A673 (cell line): ENCODE measurements around the gene CDC25B. TPM values are rescaled to one million over a fixed set of nuclear protein-coding genes. Genes with fewer than 3 reads are reported as not detected.

Experiments
- BruUV-seq: library from RNA; stranded (reverse); fragments of 400-500 nt; replicated peaks from 2 replicates; lab custom pipeline; 2021; lab: Mats Ljungman, UMichigan
- CTCF ChIA-PET: fragments of 300-600 bp; sonication (Branson Sonifier 250); formaldehyde crosslinking; loops from one replicate; lab custom pipeline; 2022; ENCODE audit warnings: antibody characterized with exemption; lab: Charles Lee
- POLR2A ChIA-PET: fragments of 300-600 bp; sonication (Branson Sonifier 250); formaldehyde crosslinking; loops from one replicate; lab custom pipeline; 2022; ENCODE audit warnings: antibody characterized with exemption; ENCODE audit not compliant: low non-redundant PET; lab: Charles Lee
- DNase-seq: peaks from one replicate; pipeline ENCODE4 v3.0.0-alpha.2; 2015; ENCODE audit warnings: low spot score
- H3K27ac ChIP-seq: fragments of 200-600 bp; sonication (generic); 2 replicates; pipeline ENCODE4 v1.5.1; 2016; ENCODE audit warnings: mixed run types, low read depth, mild to moderate bottlenecking, mixed read lengths, antibody characterized with exemption, low read length; ENCODE audit not compliant: poor library complexity, severe bottlenecking
- H3K27me3 ChIP-seq: fragments of 200-600 bp; sonication (generic); replicated peaks from 2 replicates; pipeline ENCODE4 v1.6.1; 2017; ENCODE audit warnings: mixed run types, low read depth, mild to moderate bottlenecking, mixed read lengths, antibody characterized with exemption, low read length; ENCODE audit not compliant: insufficient read depth, poor library complexity
- H3K36me3 ChIP-seq: fragments of 200-600 bp; sonication (generic); 2 replicates; pipeline ENCODE4 v1.6.1; 2016; ENCODE audit warnings: mixed run types, mild to moderate bottlenecking, mixed read lengths, antibody characterized with exemption, low read length; ENCODE audit not compliant: insufficient read depth, poor library complexity, severe bottlenecking
- H3K4me1 ChIP-seq: fragments of 200-600 bp; sonication (generic); 2 replicates; pipeline ENCODE4 v1.6.1; 2017; ENCODE audit warnings: mixed run types, mild to moderate bottlenecking, mixed read lengths, antibody characterized with exemption, low read length; ENCODE audit not compliant: insufficient read depth, poor library complexity, severe bottlenecking
- H3K4me3 ChIP-seq: fragments of 200-600 bp; sonication (generic); 2 replicates; pipeline ENCODE4 v1.5.1; 2016; ENCODE audit warnings: low read depth, mixed run types, mild to moderate bottlenecking, mixed read lengths, low read length; ENCODE audit not compliant: poor library complexity, severe bottlenecking
- H3K9me3 ChIP-seq: fragments of 200-600 bp; sonication (generic); 2 replicates; pipeline ENCODE4 v1.6.1; 2016; ENCODE audit warnings: mixed run types, low read depth, mild to moderate bottlenecking, mixed read lengths, antibody characterized with exemption, low read length; ENCODE audit not compliant: poor library complexity, severe bottlenecking
- CTCF ChIP-seq: fragments of 300-800, 200-600 bp; sonication (generic); conservative IDR thresholded peaks from 2 replicates; pipeline ENCODE4 v1.5.1; 2017; ENCODE audit warnings: low read depth, mild to moderate bottlenecking, antibody characterized with exemption, low read length, moderate library complexity, mixed read lengths
- EZH2 ChIP-seq: fragments of 200-600 bp; sonication (generic); IDR thresholded peaks from 2 replicates; pipeline ENCODE4 v1.6.1; 2017; ENCODE audit warnings: borderline replicate concordance, low read depth, mild to moderate bottlenecking, mixed read lengths, antibody characterized with exemption, low read length; ENCODE audit not compliant: poor library complexity, severe bottlenecking
- intact Hi-C: fragments of 100-400 bp; cut with micrococcal nuclease; formaldehyde crosslinking; loops from one replicate; pipeline ENCODE4 v1.10.0; 2022; ENCODE audit not compliant: unreplicated experiment
- total RNA-seq: library from RNA; stranded (reverse); gene quantifications from 2 replicates; pipeline ENCODE4 v1.2.3, GENCODE V29; 2021

Gene CDC25B
- total RNA-seq, 1 experiment from 2014 or later: 119 TPM

GRCh38 chr20:3749087-3749688 is 46.9 kb upstream of the CDC25B start:
- POLR2A ChIA-PET: no interaction called here
- intact Hi-C loops: no loop called here
- no peaks in the 10 kb centered on the region for H3K36me3 ChIP-seq
- no peak overlapping the region for H3K27ac ChIP-seq
- H3K4me3 ChIP-seq: no peak overlapping the region
- CTCF ChIA-PET: no interaction called here
- TF ChIP-seq CTCF (no peak), EZH2 (no peak)
- no peaks in the 10 kb centered on the region for H3K4me1 ChIP-seq
- DNase-seq: no peak
- no peaks in the 10 kb centered on the region for H3K9me3 ChIP-seq
- BruUV-seq: no TSS peak
- no peaks in the 10 kb centered on the region for H3K27me3 ChIP-seq

- no TSS peak for BruUV-seq
- intact Hi-C loops: no loop called here
- H3K27me3 ChIP-seq: no peaks in the 10 kb centered on the region
- no peaks in the 10 kb centered on the region for H3K9me3 ChIP-seq
- H3K4me1 ChIP-seq: no peaks in the 10 kb centered on the region
- no peaks in the 10 kb centered on the region for H3K36me3 ChIP-seq
- peak; percentile 32 for DNase-seq
- TF ChIP-seq CTCF (peak; percentile 45), EZH2 (no peak)
- no peak overlapping the region for H3K27ac ChIP-seq
- no peak overlapping the region for H3K4me3 ChIP-seq
- POLR2A ChIA-PET: no interaction called here
- CTCF ChIA-PET: no interaction called here
Measured at GRCh38 chr20:3749689-3750531, 46.2 kb upstream of the CDC25B start.

GRCh38 chr20:3751305-3751674 is 44.8 kb upstream of the CDC25B start:
- no peak overlapping the region for H3K4me3 ChIP-seq
- H3K4me1 ChIP-seq: no peaks in the 10 kb centered on the region
- TF ChIP-seq CTCF: no peak
- TF ChIP-seq EZH2: no peak
- no TSS peak for BruUV-seq
- no peaks in the 10 kb centered on the region for H3K9me3 ChIP-seq
- ChIA-PET POLR2A (no interaction called here), CTCF (no interaction called here)
- H3K27me3 ChIP-seq: no peaks in the 10 kb centered on the region
- no peak for DNase-seq
- intact Hi-C loops: no loop called here
- no peak overlapping the region for H3K27ac ChIP-seq
- H3K36me3 ChIP-seq: peaks cover 1% of the 10 kb centered on the region
